GM12874 (cell line): ENCODE results near the gene UBASH3B.

Source experiments
- CTCF ChIP-seq: IDR thresholded peaks from 2 replicates; pipeline ENCODE4 v1.5.1; 2011; ENCODE audit warnings: low read depth, mild to moderate bottlenecking, control low read depth, low read length, moderate library complexity; ENCODE audit not compliant: insufficient read depth

The UBASH3B gene

GRCh38 chr11:122776546-122776945 lies 121.0 kb downstream of the UBASH3B start:
- TF ChIP-seq CTCF = no peak

GRCh38 chr11:122777343-122777742 lies 121.8 kb downstream of the UBASH3B start:
- TF ChIP-seq CTCF = no peak

- no peak for TF ChIP-seq CTCF
These were observed 122.6 kb downstream of the UBASH3B start for GRCh38 chr11:122778148-122778547.

GRCh38 chr11:122779047-122779629 lies 123.6 kb downstream of the UBASH3B start:
- TF ChIP-seq CTCF = no peak

- TF ChIP-seq CTCF = no peak
These were observed 124.9 kb downstream of the UBASH3B start for GRCh38 chr11:122780296-122780949.

GRCh38 chr11:122781378-122782195 lies 126.1 kb downstream of the UBASH3B start:
- peak; percentile 92 for TF ChIP-seq CTCF

GRCh38 chr11:122782222-122782621 lies 126.7 kb downstream of the UBASH3B start:
- TF ChIP-seq CTCF = no peak
